HEK293T (cell line): ENCODE data around the gene PLXDC1.

Experiments
- BHLHE40 ChIP-seq: fragments of 450-650 bp; IDR thresholded peaks from 2 replicates; pipeline ENCODE4 v1.6.1; 2016; ENCODE audit warnings: mild to moderate bottlenecking, moderate library complexity, borderline replicate concordance
- FOXA1 ChIP-seq: fragments of 450-650 bp; IDR thresholded peaks from 2 replicates; pipeline ENCODE4 v1.6.1; 2016; ENCODE audit warnings: mild to moderate bottlenecking
- FOXK2 ChIP-seq: fragments of 450-650 bp; IDR thresholded peaks from 2 replicates; pipeline ENCODE4 v1.6.1; 2016; ENCODE audit warnings: mild to moderate bottlenecking
- FOXM1 ChIP-seq: fragments of 450-650 bp; IDR thresholded peaks from 2 replicates; pipeline ENCODE4 v1.6.1; 2017; ENCODE audit warnings: mild to moderate bottlenecking, borderline replicate concordance
- HDGF ChIP-seq: fragments of 450-650 bp; IDR thresholded peaks from 2 replicates; pipeline ENCODE4 v1.6.1; 2017; ENCODE audit warnings: antibody characterized with exemption, borderline replicate concordance
- L3MBTL2 ChIP-seq: fragments of 450-650 bp; conservative IDR thresholded peaks from 2 replicates; pipeline ENCODE4 v1.6.1; 2016; ENCODE audit warnings: mild to moderate bottlenecking
- LEF1 ChIP-seq: fragments of 450-650 bp; IDR thresholded peaks from 2 replicates; pipeline ENCODE4 v1.6.1; 2017; ENCODE audit warnings: mild to moderate bottlenecking, borderline replicate concordance
- NFRKB ChIP-seq: fragments of 450-650 bp; IDR thresholded peaks from 2 replicates; pipeline ENCODE4 v1.6.1; 2016; ENCODE audit warnings: mild to moderate bottlenecking, moderate library complexity
- PKNOX1 ChIP-seq: fragments of 450-650 bp; IDR thresholded peaks from 2 replicates; pipeline ENCODE4 v1.6.1; 2016
- SP1 ChIP-seq: fragments of 450-650 bp; IDR thresholded peaks from 2 replicates; pipeline ENCODE4 v1.6.1; 2017
- SUZ12 ChIP-seq: fragments of 450-650 bp; IDR thresholded peaks from 2 replicates; pipeline ENCODE4 v1.6.1; 2016; ENCODE audit warnings: mild to moderate bottlenecking
- ZNF384 ChIP-seq: fragments of 450-650 bp; IDR thresholded peaks from 2 replicates; pipeline ENCODE4 v1.6.1; 2016

GRCh38 chr17:39196808-39197291 lies 45.4 kb upstream of the PLXDC1 start:
- TF ChIP-seq FOXM1 (no peak), FOXA1 (no peak), NFRKB (no peak), HDGF (no peak), FOXK2 (no peak), SUZ12 (no peak), BHLHE40 (no peak), SP1 (no peak), LEF1 (no peak), PKNOX1 (no peak), ZNF384 (no peak), L3MBTL2 (no peak)
